ENCODE results near the gene UBE2G1. TPM values are rescaled to one million over a fixed set of nuclear protein-coding genes. Genes with fewer than 3 reads are reported as not detected.

The UBE2G1 gene
- total RNA-seq (10 to 100 TPM; 56.9 to 61.6 TPM), polyA plus RNA-seq (10 to 100 TPM; 62.4 to 69.4 TPM)

DNA sequence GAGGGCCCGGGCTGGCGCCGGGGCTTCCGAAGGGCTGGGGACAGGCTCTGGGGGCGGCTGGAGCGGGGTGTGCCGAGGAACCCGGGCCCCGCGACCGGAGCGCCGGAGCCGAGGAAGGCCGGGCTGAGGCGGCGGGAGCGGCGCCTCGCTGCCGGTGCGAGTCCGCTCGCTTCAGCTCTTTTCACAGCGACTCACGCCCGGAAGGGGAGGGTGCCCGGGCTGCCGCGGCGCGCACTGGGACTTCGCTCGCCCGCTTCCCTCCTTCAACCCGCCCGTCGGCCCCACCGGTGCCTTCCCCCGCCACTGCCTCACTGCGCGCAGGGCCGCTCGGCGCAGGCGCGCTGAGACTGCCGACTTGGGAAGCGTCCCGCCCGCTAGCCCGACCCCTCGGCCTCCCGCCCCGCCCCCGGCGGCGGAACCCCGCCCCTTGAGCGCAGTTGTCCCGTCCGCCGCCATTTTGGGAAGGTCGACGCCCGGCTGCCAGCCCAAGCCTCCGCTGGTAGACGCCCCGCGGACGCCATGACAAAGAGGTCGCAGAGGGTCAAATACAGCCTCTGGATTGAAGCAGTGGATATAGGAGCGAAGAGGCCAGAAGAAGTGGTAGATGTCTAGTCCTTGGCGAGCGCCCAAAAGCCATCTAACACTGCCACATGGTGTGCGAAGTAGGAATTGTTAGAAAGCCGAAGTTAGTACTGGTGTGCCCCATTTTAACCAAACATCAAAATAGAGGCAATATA is at the start of gene UBE2G1:
UBE2G1 (minus strand) TSS at position 349 of the 737 bp plus-strand sequence. CDS start 359 bp downstream, outside the sequence.
- POLR2A ChIA-PET (ENCODE audit: partially characterized antibody): interaction anchor here (0.8 to 3.1 kb wide), 11 partner anchors 9 to 1967 kb away, joined by 3 to 33 read pairs (median 5); partner anchors contain the start of genes ANKFY1, CYB5D2, RNF167 and SLC25A11
- Histone ChIP-seq H3K27me3 (ENCODE audit: insufficient read depth, low read length) (no peaks in the 10 kb centered on the region), H3K4me1 (ENCODE audit: insufficient read depth, low read length) (peaks cover 34% of the 10 kb centered on the region), H3K27ac (ENCODE audit: low read depth, low read length) (peak within 1 kb of the TSS; percentile 85), H3K36me3 (ENCODE audit: insufficient read depth, low read length) (no peaks in the 10 kb centered on the region), H3K9me3 (ENCODE audit: control insufficient read depth in 1 of 2, low read length in 2 of 2) (no peaks in the 10 kb centered on the region), H3K4me3 (ENCODE audit: low read length in 2 of 2) (peak within 1 kb of the TSS; percentile 39 to 54)
- peak within 1 kb of the TSS; percentile 85 to 93 (median 90) for H3K4me3 Mint-ChIP-seq
- peak; percentile 97 to 99 (median 98) for DNase-seq
- intact Hi-C loops (cut with micrococcal nuclease): loop anchor here (1.0 to 10.0 kb wide), 7 partner anchors 9 to 729 kb away; partner anchors contain the start of genes ANKFY1, CTNS, CYB5D2 and NCBP3
- H3K27ac Mint-ChIP-seq: peak within 1 kb of the TSS; percentile 82 to 99 (median 99)
- H3K9me3 Mint-ChIP-seq: no peaks in the 10 kb centered on the region
- H3K27me3 Mint-ChIP-seq: no peaks in the 10 kb centered on the region
- H3K36me3 Mint-ChIP-seq: peaks cover 0 to 12% of the 10 kb centered on the region in 2 donors
- CTCF ChIA-PET (ENCODE audit: partially characterized antibody): no interaction called here
- peaks cover 20 to 41% (median 29%) of the 10 kb centered on the region in 4 donors for H3K4me1 Mint-ChIP-seq

DNA sequence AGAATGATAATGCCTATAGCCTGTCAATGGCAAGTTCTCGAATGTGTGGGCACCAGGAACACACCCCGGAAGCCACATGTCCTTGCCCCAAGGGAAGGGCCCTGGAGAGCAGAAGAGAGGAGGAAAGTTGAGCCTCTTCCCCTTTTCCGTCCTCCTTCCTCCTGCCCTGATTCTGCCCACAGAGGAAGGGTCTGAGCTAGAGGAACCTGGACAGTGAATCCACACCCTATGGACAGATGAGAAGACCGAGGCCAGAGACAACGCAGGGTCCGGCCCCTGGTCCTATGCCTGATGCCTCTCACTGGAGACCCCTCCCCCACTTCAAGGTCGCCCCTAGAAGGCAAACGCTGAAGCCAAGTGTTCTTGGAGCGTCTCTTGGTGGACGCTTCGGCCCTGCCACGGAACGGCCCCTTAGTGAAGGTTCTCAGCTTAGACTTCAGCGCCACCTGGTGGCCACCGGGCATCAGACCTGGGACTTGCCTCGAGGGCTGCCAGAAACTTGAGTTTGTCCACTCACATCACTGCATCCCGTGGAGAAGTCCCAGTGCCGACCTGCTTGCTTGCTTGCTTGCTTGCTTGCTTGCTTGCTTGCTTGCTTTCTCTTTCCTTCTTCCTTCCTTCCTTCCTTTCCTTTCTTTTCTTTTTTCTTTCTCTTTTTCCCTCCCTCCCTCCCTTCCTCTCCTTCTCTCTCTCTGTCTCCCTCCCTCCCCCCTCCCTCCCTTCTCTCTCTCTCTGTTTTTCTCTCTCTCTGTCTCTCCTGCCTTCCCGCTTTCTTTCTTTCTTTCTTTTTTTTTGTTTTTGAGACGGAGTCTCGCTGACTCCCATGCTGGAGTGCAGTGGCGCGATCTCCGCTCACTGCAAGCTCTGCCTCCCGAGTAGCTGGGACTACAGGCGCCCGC is 46.7 kb upstream of the UBE2G1 start:
- CTCF ChIA-PET (ENCODE audit: partially characterized antibody): interaction anchor here (0.6 to 14.1 kb wide), 9 partner anchors 45 to 500 kb away, joined by 3 to 215 read pairs (median 4); no protein-coding TSS in a partner anchor
- POLR2A ChIA-PET (ENCODE audit: partially characterized antibody): interaction anchor here (2.4 kb wide), 1 partner anchor 197 kb away, joined by 11 read pairs; no protein-coding TSS in a partner anchor
- Mint-ChIP-seq H3K4me1 (peaks cover 4 to 6% (median 5%) of the 10 kb centered on the region in 4 donors), H3K36me3 (no peaks in the 10 kb centered on the region), H3K27ac (peak overlapping the region in 4 of 7 donors; percentile 22 to 59 (median 57)), H3K4me3 (peak overlapping the region; percentile 52 to 79 (median 71)), H3K27me3 (no peaks in the 10 kb centered on the region), H3K9me3 (peaks cover 0 to 1% (median 0%) of the 10 kb centered on the region in 8 donors)
- Histone ChIP-seq H3K27ac (ENCODE audit: low read depth, low read length) (no peak overlapping the region), H3K27me3 (ENCODE audit: insufficient read depth, low read length) (no peaks in the 10 kb centered on the region), H3K4me3 (ENCODE audit: low read length in 2 of 2) (peak overlapping the region in 1 of 2 donors; percentile 46), H3K36me3 (ENCODE audit: insufficient read depth, low read length) (no peaks in the 10 kb centered on the region), H3K9me3 (ENCODE audit: control insufficient read depth in 1 of 2, low read length in 2 of 2) (no peaks in the 10 kb centered on the region), H3K4me1 (ENCODE audit: insufficient read depth, low read length) (peaks cover 7% of the 10 kb centered on the region)
- DNase-seq: peak; percentile 79 to 88 (median 83)
- intact Hi-C loops (cut with micrococcal nuclease): loop anchor here (1.0 to 10.0 kb wide), 4 partner anchors 48 to 213 kb away; partner anchors contain the start of gene UBE2G1

GRCh38 chr17:4411201-4411600 is 44.7 kb upstream of the UBE2G1 start:
- no peak overlapping the region for H3K27ac Mint-ChIP-seq
- H3K36me3 ChIP-seq (ENCODE audit: insufficient read depth, low read length): no peaks in the 10 kb centered on the region
- no peak overlapping the region for H3K4me3 Mint-ChIP-seq
- intact Hi-C loops (cut with micrococcal nuclease): loop anchor here (10.0 kb wide), 1 partner anchor 46 kb away; the partner anchor contains the start of gene UBE2G1
- peaks cover 4 to 6% (median 5%) of the 10 kb centered on the region in 4 donors for H3K4me1 Mint-ChIP-seq
- no peaks in the 10 kb centered on the region for H3K27me3 Mint-ChIP-seq
- peaks cover 7% of the 10 kb centered on the region for H3K4me1 ChIP-seq (ENCODE audit: insufficient read depth, low read length)
- DNase-seq: no peak
- ChIA-PET POLR2A (ENCODE audit: partially characterized antibody) (interaction anchor here (0.6 kb wide), 1 partner anchor 268 kb away, joined by 3 read pairs; no protein-coding TSS in a partner anchor), CTCF (ENCODE audit: partially characterized antibody) (interaction anchor here (0.6 to 14.1 kb wide), 11 partner anchors 9 to 211 kb away, joined by 3 to 215 read pairs (median 3); no protein-coding TSS in a partner anchor)
- no peak overlapping the region for H3K27ac ChIP-seq (ENCODE audit: low read depth, low read length)
- no peaks in the 10 kb centered on the region for H3K27me3 ChIP-seq (ENCODE audit: insufficient read depth, low read length)
- H3K4me3 ChIP-seq (ENCODE audit: low read length in 2 of 2): no peak overlapping the region
- no peaks in the 10 kb centered on the region for H3K36me3 Mint-ChIP-seq
- H3K9me3 ChIP-seq (ENCODE audit: control insufficient read depth in 1 of 2, low read length in 2 of 2): no peaks in the 10 kb centered on the region
- H3K9me3 Mint-ChIP-seq: peaks cover 0 to 1% (median 0%) of the 10 kb centered on the region in 8 donors

DNA sequence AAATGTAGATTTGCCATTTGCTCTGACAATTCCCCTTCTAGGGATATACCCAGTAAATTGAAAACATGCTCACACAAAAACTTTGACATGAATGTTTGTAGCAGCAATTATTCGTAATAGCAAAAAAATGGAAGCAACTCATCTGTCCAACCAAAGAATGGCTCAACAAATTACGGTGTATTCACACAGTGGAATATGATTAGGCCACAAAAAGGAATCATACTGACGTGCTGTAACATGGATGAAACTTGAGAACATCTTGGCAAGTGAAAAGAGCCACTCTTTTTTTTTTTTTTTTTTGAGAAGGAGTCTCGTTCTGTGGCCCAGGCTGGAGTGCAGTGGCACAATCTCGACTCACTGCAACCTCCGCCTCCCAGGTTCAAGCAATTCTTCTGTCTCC is 43.2 kb upstream of the UBE2G1 start:
- Histone ChIP-seq H3K36me3 (ENCODE audit: insufficient read depth, low read length) (no peaks in the 10 kb centered on the region), H3K27me3 (ENCODE audit: insufficient read depth, low read length) (no peaks in the 10 kb centered on the region), H3K4me1 (ENCODE audit: insufficient read depth, low read length) (peaks cover 7% of the 10 kb centered on the region), H3K27ac (ENCODE audit: low read depth, low read length) (no peak overlapping the region), H3K9me3 (ENCODE audit: control insufficient read depth in 1 of 2, low read length in 2 of 2) (no peaks in the 10 kb centered on the region), H3K4me3 (ENCODE audit: low read length in 2 of 2) (no peak overlapping the region)
- Mint-ChIP-seq H3K9me3 (peaks cover 0 to 1% (median 0%) of the 10 kb centered on the region in 8 donors), H3K4me1 (peaks cover 4 to 6% (median 5%) of the 10 kb centered on the region in 4 donors), H3K4me3 (no peak overlapping the region), H3K27ac (no peak overlapping the region), H3K36me3 (no peaks in the 10 kb centered on the region), H3K27me3 (no peaks in the 10 kb centered on the region)
- CTCF ChIA-PET (ENCODE audit: partially characterized antibody): interaction anchor here (1.2 to 14.1 kb wide), 2 partner anchors 11 to 194 kb away, joined by 4 to 215 read pairs; no protein-coding TSS in a partner anchor
- intact Hi-C loops (cut with micrococcal nuclease): loop anchor here (10.0 kb wide), 1 partner anchor 45 kb away; the partner anchor contains the start of gene UBE2G1
- DNase-seq: no peak
- POLR2A ChIA-PET (ENCODE audit: partially characterized antibody): no interaction called here

GRCh38 chr17:4407851-4408250 is 41.4 kb upstream of the UBE2G1 start:
- ChIA-PET POLR2A (ENCODE audit: partially characterized antibody) (no interaction called here), CTCF (ENCODE audit: partially characterized antibody) (interaction anchor here (0.8 to 2.5 kb wide), 6 partner anchors 8 to 207 kb away, joined by 3 to 8 read pairs (median 3); no protein-coding TSS in a partner anchor)
- Mint-ChIP-seq H3K36me3 (no peaks in the 10 kb centered on the region), H3K4me3 (no peak overlapping the region), H3K27me3 (no peaks in the 10 kb centered on the region), H3K4me1 (peaks cover under 1 to 2% (median 1%) of the 10 kb centered on the region in 4 donors), H3K9me3 (no peaks in the 10 kb centered on the region), H3K27ac (peak overlapping the region in 1 of 7 donors; percentile 46)
- Histone ChIP-seq H3K27me3 (ENCODE audit: insufficient read depth, low read length) (no peaks in the 10 kb centered on the region), H3K27ac (ENCODE audit: low read depth, low read length) (no peak overlapping the region), H3K4me1 (ENCODE audit: insufficient read depth, low read length) (peaks cover 1% of the 10 kb centered on the region), H3K4me3 (ENCODE audit: low read length in 2 of 2) (no peak overlapping the region), H3K9me3 (ENCODE audit: control insufficient read depth in 1 of 2, low read length in 2 of 2) (no peaks in the 10 kb centered on the region), H3K36me3 (ENCODE audit: insufficient read depth, low read length) (no peaks in the 10 kb centered on the region)
- no peak for DNase-seq
- intact Hi-C loops (cut with micrococcal nuclease): no loop called here

GRCh38 chr17:4407216-4407615 is 40.7 kb upstream of the UBE2G1 start:
- POLR2A ChIA-PET (ENCODE audit: partially characterized antibody): no interaction called here
- no peak for DNase-seq
- Mint-ChIP-seq H3K27me3 (no peaks in the 10 kb centered on the region), H3K4me1 (no peaks in the 10 kb centered on the region), H3K27ac (no peak overlapping the region), H3K9me3 (no peaks in the 10 kb centered on the region), H3K36me3 (no peaks in the 10 kb centered on the region), H3K4me3 (no peak overlapping the region)
- Histone ChIP-seq H3K4me1 (ENCODE audit: insufficient read depth, low read length) (no peaks in the 10 kb centered on the region), H3K36me3 (ENCODE audit: insufficient read depth, low read length) (no peaks in the 10 kb centered on the region), H3K27ac (ENCODE audit: low read depth, low read length) (no peak overlapping the region), H3K4me3 (ENCODE audit: low read length in 2 of 2) (no peak overlapping the region), H3K27me3 (ENCODE audit: insufficient read depth, low read length) (no peaks in the 10 kb centered on the region), H3K9me3 (ENCODE audit: control insufficient read depth in 1 of 2, low read length in 2 of 2) (no peaks in the 10 kb centered on the region)
- intact Hi-C loops (cut with micrococcal nuclease): no loop called here
- CTCF ChIA-PET (ENCODE audit: partially characterized antibody): interaction anchor here (0.8 to 2.5 kb wide), 3 partner anchors 9 to 207 kb away, joined by 3 to 8 read pairs (median 3); no protein-coding TSS in a partner anchor

All from CD4-positive, alpha-beta memory T cell (primary cell).